Left forelimb (tissue), 1 donor: ENCODE data around the gene ZNF337.
"Not testable (repeated sequence)": the region's sequence is repeated elsewhere in the genome, so short reads cannot be mapped to it uniquely, and the experiment has no call there.

Experiments
- DNase-seq: peaks from one replicate; pipeline ENCODE4 v3.0.0-alpha.2; 2018; ENCODE audit warnings: low spot score

The ZNF337 gene

GRCh38 chr20:25692499-25692898, 4.2 kb downstream of the ZNF337 start:
- DNase-seq: no peak

GRCh38 chr20:25690427-25690826, 6.2 kb downstream of the ZNF337 start:
- DNase-seq: no peak

- no peak for DNase-seq
These were observed 10.3 kb downstream of the ZNF337 start for GRCh38 chr20:25686081-25687067.

GRCh38 chr20:25685276-25686080, 11.2 kb downstream of the ZNF337 start:
- DNase-seq: no peak

- not testable (repeated sequence) for DNase-seq
These were observed 12.8 kb downstream of the ZNF337 start for GRCh38 chr20:25683826-25684225.

GRCh38 chr20:25683050-25683449, 13.6 kb downstream of the ZNF337 start:
- no peak for DNase-seq

- no peak for DNase-seq
These were observed 20.4 kb downstream of the ZNF337 start for GRCh38 chr20:25676164-25676809.

GRCh38 chr20:25675161-25675560, 21.5 kb downstream of the ZNF337 start:
- no peak for DNase-seq

GRCh38 chr20:25672659-25673235, 23.9 kb downstream of the ZNF337 start:
- DNase-seq: no peak

GRCh38 chr20:25669826-25670422, 26.7 kb downstream of the ZNF337 start:
- DNase-seq: no peak

- no peak for DNase-seq
These were observed 28.2 kb downstream of the ZNF337 start for GRCh38 chr20:25668446-25668845.

GRCh38 chr20:25659999-25660398, 36.7 kb downstream of the ZNF337 start:
- DNase-seq: no peak

- no peak for DNase-seq
These were observed 42.2 kb downstream of the ZNF337 start for GRCh38 chr20:25654487-25654886.

GRCh38 chr20:25652866-25653265, 43.8 kb downstream of the ZNF337 start:
- DNase-seq: not testable (repeated sequence)

- no peak for DNase-seq
These were observed 51.8 kb downstream of the ZNF337 start for GRCh38 chr20:25644814-25645213.

- no peak for DNase-seq
These were observed 52.9 kb downstream of the ZNF337 start for GRCh38 chr20:25643716-25644115.

GRCh38 chr20:25637247-25637646, 59.4 kb downstream of the ZNF337 start:
- no peak for DNase-seq

- no peak for DNase-seq
These were observed 63.5 kb downstream of the ZNF337 start for GRCh38 chr20:25632940-25633790.

- not testable (repeated sequence) for DNase-seq
These were observed 66.0 kb downstream of the ZNF337 start for GRCh38 chr20:25630615-25631014.

GRCh38 chr20:25629816-25630499, 66.7 kb downstream of the ZNF337 start:
- no peak for DNase-seq
